H9 (cell line): ENCODE results near the gene NPAS2. TPM values are rescaled to one million over a fixed set of nuclear protein-coding genes. Genes with fewer than 3 reads are reported as not detected.
A peak's percentile ranks its signal among the peaks of the same experiment; 100 is the strongest.

Source experiments
- DNase-seq: peaks from one replicate; pipeline ENCODE4 v3.0.0-alpha.2; 2017
- H2AFZ ChIP-seq: one replicate; pipeline ENCODE4 v1.6.1; 2013; ENCODE audit warnings: mild to moderate bottlenecking, low read length, control low read depth, moderate library complexity
- H2AK5ac ChIP-seq: 2 replicates; pipeline ENCODE4 v1.6.1; 2013; ENCODE audit warnings: low read length, control low read depth, mixed read lengths; ENCODE audit not compliant: insufficient read length
- H2BK120ac ChIP-seq: one replicate; pipeline ENCODE4 v1.6.1; 2013; ENCODE audit warnings: low read depth, mild to moderate bottlenecking, low read length, control low read depth, inconsistent platforms; ENCODE audit not compliant: poor library complexity, severe bottlenecking
- H2BK12ac ChIP-seq: 2 replicates; pipeline ENCODE4 v1.6.1; 2013; ENCODE audit warnings: low read length, control low read depth, mixed read lengths, low read depth; ENCODE audit not compliant: insufficient read length
- H2BK15ac ChIP-seq: 2 replicates; pipeline ENCODE4 v1.6.1; 2013; ENCODE audit warnings: low read depth, low read length, control low read depth
- H2BK20ac ChIP-seq: one replicate; pipeline ENCODE4 v1.6.1; 2013; ENCODE audit warnings: low read depth, mild to moderate bottlenecking, low read length, control low read depth, inconsistent platforms; ENCODE audit not compliant: poor library complexity, severe bottlenecking
- H2BK5ac ChIP-seq: 2 replicates; pipeline ENCODE4 v1.6.1; 2013; ENCODE audit warnings: low read length, control low read depth, mixed read lengths; ENCODE audit not compliant: insufficient read length
- H3K14ac ChIP-seq: 2 replicates; pipeline ENCODE4 v1.6.1; 2013; ENCODE audit warnings: low read length, control low read depth; ENCODE audit not compliant: insufficient read depth
- H3K18ac ChIP-seq: 2 replicates; pipeline ENCODE4 v1.6.1; 2013; ENCODE audit warnings: low read depth, mild to moderate bottlenecking, mixed read lengths, low read length, control low read depth; ENCODE audit not compliant: insufficient read length
- H3K23ac ChIP-seq: 2 replicates; pipeline ENCODE4 v1.6.1; 2013; ENCODE audit warnings: low read length, control low read depth, mixed read lengths, low read depth; ENCODE audit not compliant: insufficient read length
- H3K23me2 ChIP-seq: 2 replicates; pipeline ENCODE4 v1.6.1; 2013; ENCODE audit warnings: low read depth, mild to moderate bottlenecking, mixed read lengths, low read length, control low read depth; ENCODE audit not compliant: insufficient read length, poor library complexity, severe bottlenecking
- H3K27ac ChIP-seq: 2 replicates; pipeline ENCODE4 v1.5.1; 2013; ENCODE audit warnings: low read length, control low read depth, mixed read lengths, low read depth; ENCODE audit not compliant: insufficient read length
- H3K27me3 ChIP-seq: 2 replicates; pipeline ENCODE4 v1.6.1; 2013; ENCODE audit warnings: low read length, control low read depth, inconsistent platforms; ENCODE audit not compliant: insufficient read depth
- H3K4ac ChIP-seq: 2 replicates; pipeline ENCODE4 v1.6.1; 2013; ENCODE audit warnings: low read depth, mild to moderate bottlenecking, control low read depth, inconsistent platforms, low read length, moderate library complexity
- H3K4me1 ChIP-seq: 2 replicates; pipeline ENCODE4 v1.6.1; 2013; ENCODE audit warnings: low read length, control low read depth, inconsistent platforms; ENCODE audit not compliant: insufficient read depth
- H3K4me2 ChIP-seq: 2 replicates; pipeline ENCODE4 v1.6.1; 2013; ENCODE audit warnings: low read length, control low read depth, mixed read lengths; ENCODE audit not compliant: insufficient read length, insufficient read depth
- H3K56ac ChIP-seq: 2 replicates; pipeline ENCODE4 v1.6.1; 2013; ENCODE audit warnings: low read depth, mild to moderate bottlenecking, mixed read lengths, low read length, control low read depth; ENCODE audit not compliant: insufficient read length
- H3K79me1 ChIP-seq: 2 replicates; pipeline ENCODE4 v1.6.1; 2013; ENCODE audit warnings: low read depth, mild to moderate bottlenecking, moderate library complexity, low read length, control low read depth, inconsistent platforms; ENCODE audit not compliant: insufficient read depth, poor library complexity, severe bottlenecking
- H3K79me2 ChIP-seq: 2 replicates; pipeline ENCODE4 v1.6.1; 2013; ENCODE audit warnings: low read length, control low read depth, inconsistent platforms; ENCODE audit not compliant: insufficient read depth
- H3K9ac ChIP-seq: 2 replicates; pipeline ENCODE4 v1.6.1; 2013; ENCODE audit warnings: low read length, control low read depth, mixed read lengths; ENCODE audit not compliant: insufficient read length; ENCODE audit errors: extremely low read depth
- H3K9me3 ChIP-seq: one replicate; pipeline ENCODE4 v1.6.1; 2013; ENCODE audit warnings: low read depth, low read length, inconsistent platforms; ENCODE audit not compliant: control insufficient read depth
- H3T11ph ChIP-seq: one replicate; pipeline ENCODE4 v1.6.1; 2013; ENCODE audit warnings: mild to moderate bottlenecking, low read length, control low read depth, inconsistent platforms
- H4K20me1 ChIP-seq: one replicate; pipeline ENCODE4 v1.6.1; 2013; ENCODE audit not compliant: control insufficient read depth, insufficient read length, insufficient read depth
- H4K5ac ChIP-seq: 2 replicates; pipeline ENCODE4 v1.6.1; 2013; ENCODE audit warnings: low read depth, mild to moderate bottlenecking, mixed read lengths, low read length, control low read depth; ENCODE audit not compliant: insufficient read length
- H4K8ac ChIP-seq: replicated peaks from 2 replicates; pipeline ENCODE4 v1.6.1; 2013; ENCODE audit warnings: low read length, control low read depth, mixed read lengths, low read depth; ENCODE audit not compliant: insufficient read length
- H4K91ac ChIP-seq: 2 replicates; pipeline ENCODE4 v1.6.1; 2013; ENCODE audit warnings: low read depth, mild to moderate bottlenecking, moderate library complexity, mixed read lengths, low read length, control low read depth; ENCODE audit not compliant: insufficient read length
- H3K27ac Mint-ChIP-seq, 3 experiments: 2 replicates in 2 of 3; 3 replicates in 1 of 3; pipeline ENCODE4 v1.8.0; 2020 to 2021; ENCODE audit warnings: mixed read lengths in 3 of 3, mild to moderate bottlenecking in 1 of 3, moderate library complexity in 1 of 3
- H3K27me3 Mint-ChIP-seq: 2 replicates; pipeline ENCODE4 v1.8.0; 2021; ENCODE audit warnings: low read depth, mild to moderate bottlenecking, moderate library complexity, mixed read lengths
- H3K36me3 Mint-ChIP-seq, 3 experiments: 2 replicates in 2 of 3; 3 replicates in 1 of 3; pipeline ENCODE4 v1.8.0; 2020 to 2021; ENCODE audit warnings: low read depth in 3 of 3, mixed read lengths in 3 of 3; ENCODE audit not compliant: insufficient read depth in 1 of 3
- H3K4me1 Mint-ChIP-seq, 2 experiments: 2 replicates each; pipeline ENCODE4 v1.8.0; 2020; ENCODE audit warnings: mixed read lengths in 2 of 2
- H3K4me3 Mint-ChIP-seq, 2 experiments: 2 replicates in 1 of 2; 3 replicates in 1 of 2; pipeline ENCODE4 v1.8.0; 2020 to 2021; ENCODE audit warnings: mild to moderate bottlenecking in 2 of 2, mixed read lengths in 2 of 2, moderate library complexity in 1 of 2
- H3K9me3 Mint-ChIP-seq, 2 experiments: 2 replicates in 1 of 2; 3 replicates in 1 of 2; pipeline ENCODE4 v1.8.0; 2020; ENCODE audit warnings: mild to moderate bottlenecking in 2 of 2, mixed read lengths in 2 of 2, moderate library complexity in 1 of 2
- WGBS: extraction: QIAGEN DNeasy Blood & Tissue Kit; methylation state at CpG from one replicate; pipeline ENCODE4 v1.1.7; 2013; ENCODE audit warnings: missing lambda C conversion rate, low lambda C conversion rate, mixed read lengths; ENCODE audit not compliant: insufficient read length; ENCODE audit errors: extremely low coverage; 5-methylcytosine and 5-hydroxymethylcytosine counted together
- total RNA-seq: library from RNA; stranded (reverse); gene quantifications from 2 replicates; pipeline ENCODE4 v1.2.1, GENCODE V29; 2021
- TF ChIP-seq, protein P1 (sequence below): fragments of 200-600 bp; sonication (generic); conservative IDR thresholded peaks from 3 replicates; pipeline ENCODE4 v1.8.0; 2021; ENCODE audit warnings: antibody characterized with exemption, mild to moderate bottlenecking

Gene NPAS2
- total RNA-seq, 1 experiment from 2014 or later: 1.3 TPM

- H3K14ac ChIP-seq: no peak overlapping the region
- no peak overlapping the region for H3T11ph ChIP-seq
- no peak overlapping the region for H4K5ac ChIP-seq
- DNase-seq: no peak
- H3K4me2 ChIP-seq: no peak overlapping the region
- TF ChIP-seq, protein P1, sequence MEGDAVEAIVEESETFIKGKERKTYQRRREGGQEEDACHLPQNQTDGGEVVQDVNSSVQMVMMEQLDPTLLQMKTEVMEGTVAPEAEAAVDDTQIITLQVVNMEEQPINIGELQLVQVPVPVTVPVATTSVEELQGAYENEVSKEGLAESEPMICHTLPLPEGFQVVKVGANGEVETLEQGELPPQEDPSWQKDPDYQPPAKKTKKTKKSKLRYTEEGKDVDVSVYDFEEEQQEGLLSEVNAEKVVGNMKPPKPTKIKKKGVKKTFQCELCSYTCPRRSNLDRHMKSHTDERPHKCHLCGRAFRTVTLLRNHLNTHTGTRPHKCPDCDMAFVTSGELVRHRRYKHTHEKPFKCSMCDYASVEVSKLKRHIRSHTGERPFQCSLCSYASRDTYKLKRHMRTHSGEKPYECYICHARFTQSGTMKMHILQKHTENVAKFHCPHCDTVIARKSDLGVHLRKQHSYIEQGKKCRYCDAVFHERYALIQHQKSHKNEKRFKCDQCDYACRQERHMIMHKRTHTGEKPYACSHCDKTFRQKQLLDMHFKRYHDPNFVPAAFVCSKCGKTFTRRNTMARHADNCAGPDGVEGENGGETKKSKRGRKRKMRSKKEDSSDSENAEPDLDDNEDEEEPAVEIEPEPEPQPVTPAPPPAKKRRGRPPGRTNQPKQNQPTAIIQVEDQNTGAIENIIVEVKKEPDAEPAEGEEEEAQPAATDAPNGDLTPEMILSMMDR: no peak
- no peak overlapping the region for H2BK20ac ChIP-seq
- peaks cover 28 to 33% of the 10 kb centered on the region in 2 experiments for H3K4me1 Mint-ChIP-seq
- H3K36me3 Mint-ChIP-seq: no peaks in the 10 kb centered on the region
- no peak overlapping the region for H3K9ac ChIP-seq
- H3K18ac ChIP-seq: no peak overlapping the region
- H4K8ac ChIP-seq: no peak overlapping the region
- no peak overlapping the region for H2BK12ac ChIP-seq
- H3K9me3 Mint-ChIP-seq: peaks cover 0 to 5% of the 10 kb centered on the region in 2 experiments; a peak in 1 of 5 replicates
- no peak overlapping the region for H2BK5ac ChIP-seq
- H3K79me2 ChIP-seq: no peaks in the 10 kb centered on the region
- no peak overlapping the region for H2BK120ac ChIP-seq
- H3K23me2 ChIP-seq: peaks cover 4% of the 10 kb centered on the region
- H3K56ac ChIP-seq: no peak overlapping the region
- H2AK5ac ChIP-seq: no peak overlapping the region
- no peak overlapping the region for H3K27ac ChIP-seq
- H3K27me3 ChIP-seq: peaks cover 11% of the 10 kb centered on the region; the same call in 1 of the 2 replicates
- H3K9me3 ChIP-seq: no peaks in the 10 kb centered on the region
- H3K4ac ChIP-seq: no peak overlapping the region
- H3K79me1 ChIP-seq: no peaks in the 10 kb centered on the region
- H3K27me3 Mint-ChIP-seq: peaks cover 54% of the 10 kb centered on the region
- no CpG with 5 or more reads among the region's 3 CpGs for WGBS
- H3K4me3 Mint-ChIP-seq: no peak overlapping the region
- no peak overlapping the region for H2AFZ ChIP-seq
- H2BK15ac ChIP-seq: no peak overlapping the region
- no peak overlapping the region for H4K91ac ChIP-seq
- H3K27ac Mint-ChIP-seq: peak overlapping the region in 1 of 3 experiments; percentile 70; a peak in 2 of 7 replicates
- 0 out of 2 replicates have a peak, but pooled peaks cover 4% of the 10 kb centered on the region for H3K4me1 ChIP-seq
- no peak overlapping the region for H3K23ac ChIP-seq
- no peaks in the 10 kb centered on the region for H4K20me1 ChIP-seq
Measured at GRCh38 chr2:100814043-100814442, 5.9 kb upstream of the NPAS2 start.
